ENCODE measurements around the gene GRAMD1B.

The GRAMD1B gene

GRCh38 chr11:123478352-123478987, 48.4 kb downstream of the GRAMD1B start:
- peak; percentile 9 for DNase-seq

DNA sequence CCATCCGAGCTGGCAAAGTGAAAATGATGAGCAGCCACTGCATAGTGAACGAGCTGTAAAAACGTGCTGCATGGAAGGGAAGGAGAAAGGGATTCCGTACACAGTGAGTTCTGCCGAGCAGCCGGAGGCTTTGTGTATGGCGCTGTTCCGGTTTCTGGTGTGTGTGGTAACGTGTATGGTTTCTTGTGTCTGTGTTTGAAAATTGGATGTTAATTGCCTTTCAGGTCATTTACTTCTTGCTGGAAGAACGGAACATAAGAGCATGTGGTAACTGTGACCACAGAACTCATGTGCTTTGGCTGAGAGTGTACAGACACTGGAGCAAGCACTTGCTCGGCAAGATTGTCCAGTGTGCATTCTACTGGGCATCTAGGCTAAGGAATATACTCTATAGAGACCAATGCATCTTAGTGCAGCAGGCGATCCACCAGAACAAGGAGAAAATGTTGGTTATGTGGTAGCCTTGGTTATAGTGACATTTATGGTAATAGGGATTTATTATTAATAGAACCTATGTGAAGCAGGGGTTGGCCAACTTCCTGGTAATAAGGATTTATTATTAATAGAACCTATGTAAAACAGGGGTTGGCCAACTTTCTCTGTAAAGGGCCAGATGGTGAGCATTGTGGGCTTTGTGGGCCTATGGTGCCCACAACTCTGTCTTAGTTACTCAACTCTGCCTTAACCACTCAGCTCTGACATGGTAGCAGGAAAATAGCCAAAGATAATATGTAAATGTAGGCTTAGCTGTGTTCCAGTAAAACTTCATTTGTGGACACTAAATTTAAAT, 49.2 kb downstream of the GRAMD1B start:
- no peak for DNase-seq

- DNase-seq, result no peak
Measured at GRCh38 chr11:123480290-123480815, 50.3 kb downstream of the GRAMD1B start.

DNA sequence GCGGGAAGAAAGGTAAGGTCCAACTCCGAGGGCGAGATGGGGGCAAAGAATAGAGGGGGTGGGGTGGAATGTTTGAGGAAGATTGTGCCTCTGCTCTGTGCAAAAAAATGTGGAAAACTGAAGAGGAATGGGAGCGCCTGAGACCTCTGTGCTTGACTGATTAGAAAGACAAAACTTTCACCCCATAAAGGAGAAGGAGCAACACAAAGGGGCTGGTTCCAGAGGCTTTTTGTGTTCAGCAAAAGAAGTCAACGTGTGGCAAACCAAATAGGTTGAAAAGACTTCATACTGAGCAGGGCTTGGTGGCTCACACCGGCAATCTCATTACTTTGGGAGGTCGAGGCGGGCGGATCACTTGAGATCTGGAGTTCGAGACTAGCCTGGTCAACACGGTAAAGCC, 50.8 kb downstream of the GRAMD1B start:
- DNase-seq, result no peak

GRCh38 chr11:123481640-123482039, 51.6 kb downstream of the GRAMD1B start:
- no peak for DNase-seq

DNA sequence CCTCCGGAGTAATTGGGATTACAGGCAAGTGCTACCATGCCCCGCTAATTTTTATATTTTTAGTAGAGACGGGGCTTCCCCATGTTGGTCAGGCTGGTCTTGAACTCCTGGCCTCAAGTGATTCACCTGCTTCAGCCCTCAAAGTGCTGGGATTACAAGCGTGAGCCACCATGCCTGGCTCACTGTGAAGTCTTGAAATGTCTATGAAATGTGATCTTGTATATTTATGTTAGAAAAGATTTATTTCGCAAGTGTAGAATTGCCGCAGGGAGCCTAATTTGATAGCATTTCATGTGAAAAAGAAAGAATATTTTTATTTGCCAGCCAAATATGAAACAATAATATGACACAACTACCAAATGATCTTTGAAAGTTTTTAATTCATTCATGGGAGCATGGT, 52.1 kb downstream of the GRAMD1B start:
- no peak for DNase-seq

- no peak for DNase-seq
Measured at GRCh38 chr11:123483058-123483457, 53.0 kb downstream of the GRAMD1B start.

- DNase-seq, result no peak
Measured at GRCh38 chr11:123483466-123483865, 53.4 kb downstream of the GRAMD1B start.

- DNase-seq, result no peak
Measured at GRCh38 chr11:123484448-123484847, 54.4 kb downstream of the GRAMD1B start.

GRCh38 chr11:123487157-123487744, 57.2 kb downstream of the GRAMD1B start:
- DNase-seq, result no peak

DNA sequence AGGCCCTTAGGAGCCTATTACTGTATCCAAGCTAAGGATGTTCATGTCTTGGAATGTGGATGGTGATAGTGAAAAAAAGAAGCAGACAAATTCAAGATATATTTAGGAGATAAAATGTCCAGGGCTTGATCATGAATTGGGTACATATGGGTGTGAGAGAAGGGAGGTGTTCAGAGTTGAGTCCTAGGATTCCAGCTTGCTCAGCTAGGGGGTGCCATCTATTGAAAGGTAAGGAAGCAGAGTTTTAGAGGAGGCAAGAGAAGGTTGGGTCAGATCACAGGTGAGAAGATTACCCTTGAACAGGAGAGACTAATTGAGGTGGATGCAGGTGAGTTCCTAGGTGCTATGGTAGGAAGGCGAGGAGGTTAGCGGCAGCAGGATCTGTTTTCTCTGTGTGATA, 60.5 kb downstream of the GRAMD1B start:
- DNase-seq, result no peak

DNA sequence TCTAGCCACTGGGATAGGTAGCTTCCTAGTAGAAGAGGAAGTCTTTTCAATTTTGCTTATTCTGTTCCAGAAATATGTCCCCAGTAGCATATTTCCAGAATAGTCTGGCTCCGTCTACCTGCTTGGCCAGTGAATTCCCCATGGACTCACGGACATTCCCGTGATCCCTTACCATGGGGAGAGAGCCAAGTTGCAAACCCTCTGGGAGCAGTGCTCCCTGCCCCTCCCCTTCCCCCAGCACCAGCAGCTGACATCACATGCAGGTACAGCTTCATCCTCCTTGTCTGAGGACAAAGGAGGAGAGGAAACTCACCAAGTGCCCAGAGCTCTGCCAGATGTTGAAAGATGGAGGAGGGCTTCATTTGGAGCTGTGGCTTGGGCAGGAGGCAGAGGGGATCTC, 61.2 kb downstream of the GRAMD1B start:
- no peak for DNase-seq

DNA sequence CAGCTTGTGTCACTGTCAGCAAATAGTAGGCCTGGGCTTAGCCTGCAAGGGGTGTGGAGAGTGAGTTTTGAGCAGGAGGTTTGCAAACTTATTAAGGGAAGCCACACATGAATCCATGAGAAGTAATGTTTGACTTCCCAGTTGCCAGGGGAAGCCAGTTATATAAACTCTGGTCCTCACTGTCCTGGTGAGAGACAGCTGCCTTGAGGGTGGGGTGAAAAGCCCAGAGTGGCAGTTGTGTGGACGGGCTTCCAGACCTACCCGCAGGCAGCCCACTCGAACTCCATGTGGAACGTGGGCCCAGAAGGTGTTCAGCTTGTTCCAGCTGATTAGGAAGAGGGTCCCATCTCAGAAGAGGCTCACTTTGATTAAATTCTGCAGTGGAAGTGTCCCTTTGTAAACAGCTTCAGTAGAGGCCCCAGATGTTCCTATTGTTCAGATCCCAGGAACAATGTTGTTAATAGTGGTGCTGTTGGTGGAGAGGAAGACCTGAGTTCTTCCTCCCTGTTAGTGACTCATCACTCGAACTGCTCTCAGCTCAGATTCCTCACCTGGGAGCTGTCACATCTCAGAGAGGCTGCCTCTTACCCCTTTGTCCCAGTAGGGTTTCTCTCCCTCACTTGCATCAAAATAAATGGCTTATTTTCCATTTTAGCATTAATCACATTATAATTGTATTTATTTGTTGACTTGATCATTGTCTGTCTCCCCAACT, 63.4 kb downstream of the GRAMD1B start:
- DNase-seq, result no peak

DNA sequence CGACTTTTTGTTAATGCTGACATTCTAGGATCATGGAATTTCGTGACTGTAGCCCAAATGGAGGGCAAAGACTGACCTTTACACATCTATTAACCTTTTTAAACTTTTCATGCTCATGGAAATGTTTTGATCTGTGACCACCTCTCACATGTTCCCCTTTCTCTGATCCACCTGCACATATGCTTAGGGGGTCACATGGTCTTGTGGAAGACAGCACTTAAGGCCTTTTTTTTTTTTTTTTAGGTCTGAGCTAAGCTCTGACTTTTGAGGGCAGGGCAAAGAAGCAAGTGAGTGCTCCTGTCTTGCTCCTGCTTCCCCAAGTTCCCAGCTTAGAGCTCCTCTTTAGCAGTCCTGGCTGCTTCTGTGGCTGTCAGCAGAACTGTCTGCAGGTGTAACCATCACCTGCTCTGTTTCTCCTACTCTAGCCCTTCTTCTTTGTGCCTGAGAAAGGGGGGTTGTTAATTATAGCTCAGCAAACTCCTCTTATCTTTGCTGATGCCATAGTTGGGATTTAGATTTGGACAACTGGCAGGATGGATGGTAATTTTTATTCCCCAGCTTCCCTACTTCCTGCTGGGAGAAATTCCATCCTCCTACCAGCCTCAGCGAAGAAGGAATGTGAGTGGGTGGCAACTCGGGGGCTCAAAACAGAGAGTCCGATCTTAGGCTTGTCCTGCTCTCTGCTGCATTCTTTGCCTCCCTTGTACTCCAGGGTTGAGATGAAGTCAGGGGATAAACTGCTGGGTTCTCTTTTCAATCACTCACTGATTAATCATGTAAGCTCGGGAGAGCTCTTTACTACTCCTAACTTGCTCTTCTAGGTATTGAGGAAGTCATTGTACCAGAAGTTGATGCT, 64.4 kb downstream of the GRAMD1B start:
- no peak for DNase-seq

GRCh38 chr11:123504401-123504800, 74.3 kb downstream of the GRAMD1B start:
- no peak for DNase-seq

- no peak for DNase-seq
Measured at GRCh38 chr11:123505546-123506299, 75.7 kb downstream of the GRAMD1B start.

DNA sequence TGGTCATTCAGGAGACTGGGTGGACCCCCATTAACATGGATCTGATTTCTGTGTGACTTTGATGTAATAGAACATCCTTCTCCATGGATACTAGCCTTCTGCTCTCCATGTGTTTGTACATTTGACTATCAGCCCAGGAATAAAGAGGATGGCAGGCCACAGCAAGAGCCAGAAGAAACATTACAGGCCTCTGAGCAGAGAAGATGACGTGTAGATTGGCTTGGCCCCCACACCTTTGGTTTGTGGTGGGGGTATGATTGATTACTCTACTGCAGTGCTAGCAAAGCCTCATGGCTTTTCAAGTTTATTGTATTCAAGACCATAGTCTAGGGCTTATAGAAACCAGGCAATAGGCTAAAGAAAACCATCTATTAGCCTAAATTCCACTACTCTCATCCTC, 77.0 kb downstream of the GRAMD1B start:
- no peak for DNase-seq

GRCh38 chr11:123509737-123510578, 79.9 kb downstream of the GRAMD1B start:
- DNase-seq, result no peak

- DNase-seq, result no peak
Measured at GRCh38 chr11:123510579-123510905, 80.5 kb downstream of the GRAMD1B start.

- peak; percentile 28 for DNase-seq
Measured at GRCh38 chr11:123511037-123511870, 81.2 kb downstream of the GRAMD1B start.

Data from effector CD8-positive, alpha-beta T cell (primary cell).